HG03439 (cell line): ENCODE results near the gene MIGA2.

ENCODE experiments used
- ATAC-seq: cut with Tn5 transposase; IDR thresholded peaks from one replicate; pipeline ENCODE4 v1.9.1; 2021; ENCODE audit warnings: mild to moderate bottlenecking, moderate library complexity; ENCODE audit not compliant: unreplicated experiment

MIGA2 gene

DNA sequence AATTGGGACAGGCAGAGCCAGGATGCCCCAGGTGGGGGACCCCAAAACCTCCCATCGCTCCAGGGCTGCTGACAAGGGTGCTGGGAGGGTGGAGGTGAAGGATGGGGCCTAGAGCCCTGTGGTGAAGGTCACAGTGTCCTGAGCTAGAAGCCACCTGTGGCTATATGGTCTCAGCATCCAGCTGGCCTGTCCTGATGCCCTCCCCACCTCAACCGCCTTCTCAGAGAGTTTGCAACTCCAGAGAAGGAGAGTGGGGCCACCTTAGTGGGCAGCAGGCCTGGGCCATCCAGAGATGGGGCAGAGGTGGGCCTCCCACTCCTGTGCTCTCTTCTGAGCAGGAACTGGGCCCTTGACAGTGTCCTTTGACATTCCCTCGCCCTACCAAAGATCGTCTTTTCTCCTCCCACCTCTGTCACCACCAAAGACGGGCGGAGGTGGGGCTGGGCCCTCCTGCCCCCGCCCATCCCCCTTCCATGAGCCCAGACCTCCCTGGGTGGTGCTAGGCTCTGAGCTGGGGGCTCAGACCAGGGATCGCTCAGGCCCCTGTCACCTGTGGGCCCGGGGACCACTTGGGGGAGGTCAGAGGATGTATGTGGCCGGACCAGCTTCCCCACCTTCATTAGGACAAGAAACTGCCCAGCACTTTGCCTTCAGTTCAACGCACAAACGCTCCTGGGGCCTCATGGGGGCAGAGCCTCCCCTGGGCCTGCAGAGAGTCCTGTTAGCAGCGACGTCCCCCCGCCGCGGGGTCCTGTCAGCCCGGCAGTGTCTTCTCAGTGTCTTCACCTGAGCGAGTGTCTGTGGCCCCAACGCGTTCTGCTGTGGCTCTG, 34.5 kb downstream of the MIGA2 start:
- ATAC-seq, result no peak

DNA sequence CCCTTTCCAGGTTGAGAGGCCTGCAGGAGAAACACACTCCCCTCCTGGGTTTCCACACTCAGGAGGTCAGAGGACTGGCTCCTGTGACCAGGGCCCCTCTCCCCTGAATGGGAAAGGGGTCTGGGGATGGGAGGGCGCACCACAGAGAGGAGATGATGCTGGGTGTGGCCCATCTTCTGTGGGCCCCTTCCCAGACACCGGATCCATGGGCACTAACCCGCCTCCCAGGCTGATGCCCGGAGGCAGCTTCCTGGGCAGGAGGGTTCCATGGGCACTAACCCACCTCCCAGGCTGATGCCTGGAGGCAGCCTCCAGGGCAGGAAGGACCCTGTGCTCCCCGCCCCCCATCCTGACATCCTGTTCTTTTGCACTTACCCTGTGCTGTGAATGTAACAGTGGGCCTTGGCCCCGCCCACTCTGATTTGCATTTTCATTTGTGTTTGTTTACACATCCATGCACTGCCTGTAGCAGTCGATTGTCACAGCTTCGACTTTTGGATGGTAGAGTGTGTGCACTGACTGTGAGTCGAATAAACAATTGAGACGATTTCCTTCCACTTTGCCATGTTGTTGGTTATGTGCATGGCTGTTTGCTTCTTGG, 35.2 kb downstream of the MIGA2 start:
- ATAC-seq, result no peak

DNA sequence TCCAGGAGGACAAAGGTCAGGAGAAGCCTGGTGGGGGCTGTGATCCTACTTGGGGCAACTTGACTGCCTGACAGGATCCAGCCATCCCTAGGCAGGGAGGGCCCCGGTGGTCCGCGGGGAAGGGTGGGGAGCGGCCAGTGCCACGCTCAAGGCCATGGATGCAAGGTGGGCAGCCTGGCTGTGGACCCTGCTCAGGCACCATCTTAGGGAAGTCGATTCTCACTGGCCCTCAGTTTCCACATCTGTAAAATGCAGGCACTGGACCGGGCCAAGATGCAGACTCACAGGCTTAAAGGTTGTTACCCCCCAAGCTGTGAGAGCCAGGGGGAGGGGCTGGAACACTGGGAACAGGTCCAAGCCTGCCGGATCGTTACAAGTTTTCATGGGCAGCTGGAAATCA, 35.7 kb downstream of the MIGA2 start:
- no peak for ATAC-seq

DNA sequence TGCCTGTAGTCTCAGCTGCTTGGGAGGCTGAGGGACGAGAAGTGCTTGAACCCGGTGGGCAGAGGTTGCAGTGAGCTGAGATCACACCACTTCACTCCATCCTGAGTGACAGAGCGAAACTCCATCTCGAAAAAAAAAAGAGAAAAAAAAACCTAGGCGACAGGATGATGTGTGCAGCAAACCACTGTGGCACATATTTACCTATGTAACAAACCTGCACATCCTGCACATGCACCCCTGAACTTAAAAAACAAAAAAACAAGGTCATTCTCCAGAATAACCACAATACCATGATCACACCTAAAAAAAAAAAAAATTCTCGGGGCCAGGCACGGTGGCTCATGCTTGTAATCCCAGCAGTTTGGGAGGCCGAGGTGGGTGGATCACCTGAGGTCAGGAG, 37.0 kb downstream of the MIGA2 start:
- no peak for ATAC-seq

DNA sequence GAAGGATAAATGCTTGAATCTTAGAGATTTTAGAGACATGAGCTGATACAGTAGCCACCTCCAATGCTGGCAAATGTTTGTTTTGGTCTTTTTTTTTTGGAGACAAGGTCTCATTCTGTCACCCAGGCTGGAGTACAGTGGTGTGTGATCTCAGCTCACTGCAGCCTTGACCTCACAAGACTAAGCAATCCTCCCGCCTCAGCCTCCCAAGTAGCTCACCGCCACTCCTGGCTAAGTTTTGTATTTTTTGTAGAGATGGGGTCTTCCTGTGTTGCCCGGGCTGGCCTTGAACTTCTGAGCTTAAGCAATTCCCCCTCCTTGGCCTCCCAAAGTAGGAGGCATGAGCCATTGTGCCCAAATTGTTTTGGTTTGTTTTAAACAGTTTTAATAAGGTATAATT, 37.7 kb downstream of the MIGA2 start:
- ATAC-seq, result no peak

DNA sequence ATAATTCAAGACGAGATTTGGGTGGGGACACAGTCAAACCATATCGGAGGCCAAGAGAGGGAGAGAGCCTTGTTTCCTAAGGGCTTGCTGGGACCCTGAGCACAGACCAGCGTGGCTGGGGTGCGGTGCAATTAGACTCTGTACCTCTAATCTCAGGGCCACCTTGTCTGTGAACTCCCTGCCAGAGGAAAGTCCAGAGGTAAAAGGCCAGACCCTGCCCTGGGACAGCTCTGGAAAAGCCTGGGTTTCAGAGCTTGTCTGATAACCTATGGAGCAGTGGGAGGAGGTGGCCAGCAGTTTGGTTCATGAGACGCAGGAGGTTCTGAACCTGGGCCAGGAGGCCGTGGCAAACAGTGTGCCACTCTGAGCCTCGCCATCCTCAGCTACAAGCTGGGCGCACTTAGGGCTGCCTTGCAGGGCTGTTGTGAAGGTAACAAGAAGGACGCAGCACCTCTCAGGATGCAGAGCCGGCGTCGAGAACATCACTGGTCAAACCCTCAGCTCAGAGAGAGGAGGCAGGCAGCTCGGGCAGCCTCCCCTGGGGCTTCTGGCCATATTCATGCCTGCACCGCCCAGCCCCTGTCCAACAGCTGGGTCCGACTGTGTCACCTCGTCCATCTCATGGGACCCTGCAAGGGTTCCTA, 39.7 kb downstream of the MIGA2 start:
- no peak for ATAC-seq

DNA sequence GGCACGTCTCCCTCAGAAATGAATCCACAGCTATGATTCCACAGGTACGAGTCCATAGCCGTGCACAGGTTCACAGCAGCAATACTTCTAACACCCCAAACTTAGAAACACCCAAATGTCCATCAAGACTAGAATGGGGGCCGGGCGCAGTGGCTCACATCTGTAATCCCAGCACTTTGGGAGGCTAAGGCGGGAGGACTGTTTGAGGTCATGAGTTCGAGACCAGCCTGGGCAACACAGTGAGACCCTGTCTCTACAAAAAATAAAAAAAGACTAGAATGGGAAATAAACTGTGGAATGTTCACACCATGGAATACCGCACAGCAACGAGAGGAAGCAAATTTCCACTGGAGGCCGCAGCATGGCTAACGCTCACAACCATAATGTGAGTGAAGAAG, 40.2 kb downstream of the MIGA2 start:
- no peak for ATAC-seq

DNA sequence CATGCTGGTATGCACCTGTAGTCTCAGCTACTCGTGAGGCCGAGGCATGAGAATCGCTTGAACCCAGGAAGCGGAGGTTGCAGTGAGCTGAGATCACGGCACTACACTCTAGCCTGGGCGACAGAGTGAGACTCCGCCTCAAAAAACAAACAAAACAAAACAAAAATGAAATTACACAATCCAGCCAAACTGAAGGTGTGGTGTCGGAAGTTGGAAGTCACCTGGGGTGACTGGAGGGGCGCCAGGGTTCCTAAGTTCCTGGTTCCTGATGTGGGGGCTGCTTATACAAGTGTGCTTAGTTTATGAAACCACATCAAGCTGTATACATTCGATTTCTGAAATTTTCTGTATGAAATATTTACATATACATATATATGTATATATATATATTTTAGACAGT, 40.8 kb downstream of the MIGA2 start:
- ATAC-seq, result no peak

DNA sequence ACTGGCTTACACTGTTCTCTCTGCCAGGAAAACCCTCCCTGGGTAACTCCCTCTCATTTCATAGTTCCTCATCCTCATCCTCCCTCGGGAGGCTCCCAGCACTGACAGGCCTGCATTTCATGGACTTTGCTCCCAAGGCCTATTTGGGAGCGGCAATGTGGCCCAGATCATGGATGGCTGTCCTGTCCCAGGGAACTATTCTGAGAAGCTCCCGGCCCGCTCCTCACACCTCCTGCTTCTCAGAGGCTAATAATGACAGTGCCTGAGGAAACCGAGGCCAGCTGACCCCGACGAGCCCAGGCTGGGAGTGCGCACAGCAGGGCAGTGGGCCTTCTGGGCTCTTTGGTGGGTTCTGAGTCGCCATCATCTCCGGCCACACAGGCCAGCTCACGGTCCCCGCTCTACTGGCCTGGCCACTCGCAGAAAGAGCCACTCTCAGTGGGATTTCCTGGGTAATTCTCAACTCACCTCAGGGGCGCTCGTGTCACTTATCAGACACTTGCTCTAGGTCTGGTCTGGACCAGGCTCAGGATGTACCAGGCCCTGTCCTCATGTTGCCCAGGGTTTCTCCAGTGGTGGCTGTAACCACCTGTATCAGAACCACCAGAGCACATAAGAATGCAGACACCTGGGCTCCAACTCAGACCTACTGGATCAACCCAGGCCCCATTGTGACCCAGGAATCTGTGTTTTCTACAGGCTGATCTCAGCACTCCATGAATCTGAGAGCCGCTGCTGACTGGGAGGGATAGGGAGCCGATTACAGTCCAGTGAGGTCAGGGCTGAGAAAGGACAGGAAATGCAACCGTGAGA, 42.5 kb downstream of the MIGA2 start:
- ATAC-seq, result no peak

DNA sequence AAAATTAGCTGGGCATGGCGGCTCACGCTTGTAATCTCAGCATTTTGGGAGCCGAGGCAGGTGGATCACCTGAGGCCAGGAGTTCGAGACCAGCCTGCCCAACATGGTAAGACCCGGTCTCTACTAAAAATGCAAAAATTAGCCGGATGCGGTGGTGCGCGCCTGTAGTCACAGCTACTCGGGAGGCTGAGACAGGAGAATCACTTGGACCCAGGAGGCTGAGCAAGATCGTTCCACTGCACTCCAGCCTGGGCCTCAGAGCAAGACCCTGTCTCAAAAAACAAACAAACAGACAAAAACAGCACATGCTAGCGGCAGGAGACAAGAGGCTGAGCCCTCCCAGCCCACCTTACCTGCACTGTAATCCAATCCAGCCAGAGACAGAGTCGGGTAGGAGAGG, 43.4 kb downstream of the MIGA2 start:
- ATAC-seq, result no peak

DNA sequence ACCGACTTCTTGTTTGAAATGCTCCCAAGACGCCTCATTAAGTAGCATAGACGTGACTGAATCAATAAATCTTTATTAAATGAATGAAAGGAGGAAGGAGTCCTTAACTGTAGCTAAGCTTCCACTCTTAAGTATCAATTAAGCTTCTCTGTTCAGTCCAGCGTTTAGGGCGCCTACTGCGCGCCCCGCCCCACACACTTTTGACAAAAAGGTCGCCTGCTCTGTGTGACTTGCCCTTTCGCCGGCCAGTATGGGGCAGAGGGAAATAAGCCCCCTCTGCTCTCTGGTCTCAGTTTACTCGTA, 43.8 kb downstream of the MIGA2 start:
- ATAC-seq, result no peak

DNA sequence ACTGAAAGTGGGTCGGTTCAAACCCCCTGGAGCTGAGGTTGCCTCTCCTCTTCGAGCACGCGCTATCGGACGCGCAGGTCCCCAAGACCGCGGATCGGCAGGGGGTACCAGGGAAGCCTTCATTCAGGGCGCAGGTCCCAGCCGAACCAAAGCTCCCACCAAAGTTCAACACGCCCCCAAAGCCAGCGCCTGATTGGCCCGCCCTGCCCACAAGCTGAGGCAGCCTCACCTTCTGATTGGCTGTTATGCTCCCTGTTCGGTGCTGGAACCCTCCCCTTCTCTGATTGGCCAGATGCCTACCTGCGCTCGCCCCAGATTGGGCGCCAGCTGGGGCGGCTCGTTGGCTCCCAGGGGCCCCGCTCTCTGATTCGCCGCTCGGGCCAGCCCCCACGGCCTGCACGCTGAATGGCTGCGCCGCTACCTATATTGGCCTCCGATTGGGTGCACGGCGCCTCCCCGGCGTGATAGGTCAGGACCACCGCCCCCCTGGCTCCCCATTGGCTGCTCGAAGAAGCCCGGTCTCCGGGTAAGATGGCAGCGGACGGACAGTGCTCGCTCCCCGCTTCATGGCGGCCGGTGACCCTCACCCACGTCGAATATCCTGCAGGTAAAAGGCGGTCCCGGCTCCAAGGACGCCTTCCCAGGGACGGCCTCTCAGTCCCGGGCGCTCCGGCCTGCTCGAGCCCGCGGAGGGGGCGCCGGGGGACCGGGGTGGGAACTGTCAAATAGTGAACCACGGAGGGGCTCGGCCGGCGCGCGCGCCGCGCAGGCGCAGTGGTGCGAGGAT, 44.4 kb downstream of the MIGA2 start, which contains the start of gene DOLPP1:
TSS of gene DOLPP1 (plus strand) at position 511 of the 787 bp plus-strand sequence. CDS start at position 532, 21 bp downstream.
- peak; percentile 91 for ATAC-seq

DNA sequence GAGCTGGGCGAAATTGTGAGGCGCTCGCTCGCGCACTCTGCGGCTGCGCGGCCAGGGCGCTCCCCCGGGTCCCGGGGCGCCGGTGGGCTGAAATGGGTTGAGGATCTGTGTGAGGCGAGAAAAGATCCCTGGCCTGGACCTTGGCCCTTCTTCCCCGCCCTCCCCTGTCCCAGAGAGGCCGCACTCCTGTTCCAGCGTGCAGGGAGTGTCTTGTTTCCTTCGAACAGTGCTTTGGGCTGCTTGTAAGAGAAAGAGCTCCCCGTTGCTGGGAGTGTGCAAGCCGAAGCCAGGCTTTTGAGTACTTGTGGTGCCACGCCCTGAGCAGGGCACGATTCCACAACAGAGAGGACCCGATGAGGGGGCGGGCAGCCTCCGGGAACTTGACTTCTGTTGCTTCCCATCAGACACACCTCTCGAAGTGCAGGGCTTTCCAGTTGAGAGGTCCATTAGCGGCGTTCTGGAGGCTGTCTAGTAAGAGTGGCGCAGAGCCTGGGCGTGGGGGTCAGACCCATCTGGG, 45.0 kb downstream of the MIGA2 start:
- no peak for ATAC-seq

DNA sequence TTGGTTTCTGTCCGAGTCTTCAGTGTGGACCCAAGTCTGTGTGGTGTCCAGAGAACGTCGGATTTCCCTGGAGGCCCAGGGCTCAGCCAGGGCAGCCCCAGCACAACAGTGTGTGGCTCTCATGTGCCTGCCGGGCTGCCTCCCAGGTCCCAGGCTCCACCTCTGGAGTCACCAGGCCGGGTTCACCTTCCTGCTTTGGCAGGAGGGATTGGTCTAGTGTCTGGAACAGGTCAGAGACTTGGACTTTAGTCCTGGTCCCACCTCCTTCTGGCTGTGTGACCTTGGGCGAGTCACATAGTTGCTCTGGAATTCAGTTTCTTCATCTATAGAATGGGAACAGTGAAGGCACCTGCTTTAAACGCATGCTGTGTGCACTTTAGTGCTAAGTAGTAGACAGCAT, 47.7 kb downstream of the MIGA2 start:
- ATAC-seq, result no peak

DNA sequence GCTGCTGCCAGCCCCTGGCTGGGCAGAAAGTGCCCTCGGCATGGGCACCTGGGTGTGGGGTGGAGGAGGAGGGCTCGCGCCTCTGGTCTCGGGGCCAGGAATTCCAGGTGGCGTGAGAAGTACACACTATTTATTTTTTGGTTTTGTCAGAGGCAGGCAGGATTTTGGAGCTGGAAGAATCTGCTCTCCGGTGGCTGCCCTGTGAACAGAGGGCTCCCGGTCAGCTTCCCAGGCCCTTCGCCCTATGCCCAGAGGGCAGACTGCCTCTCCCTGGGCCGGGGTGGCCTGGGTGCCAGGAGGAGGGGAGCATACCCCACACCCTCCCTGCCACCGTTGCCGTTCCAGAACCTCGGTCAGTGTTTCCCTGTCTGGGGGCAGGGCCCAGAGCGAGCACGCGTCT, 52.8 kb downstream of the MIGA2 start:
- ATAC-seq, result no peak

DNA sequence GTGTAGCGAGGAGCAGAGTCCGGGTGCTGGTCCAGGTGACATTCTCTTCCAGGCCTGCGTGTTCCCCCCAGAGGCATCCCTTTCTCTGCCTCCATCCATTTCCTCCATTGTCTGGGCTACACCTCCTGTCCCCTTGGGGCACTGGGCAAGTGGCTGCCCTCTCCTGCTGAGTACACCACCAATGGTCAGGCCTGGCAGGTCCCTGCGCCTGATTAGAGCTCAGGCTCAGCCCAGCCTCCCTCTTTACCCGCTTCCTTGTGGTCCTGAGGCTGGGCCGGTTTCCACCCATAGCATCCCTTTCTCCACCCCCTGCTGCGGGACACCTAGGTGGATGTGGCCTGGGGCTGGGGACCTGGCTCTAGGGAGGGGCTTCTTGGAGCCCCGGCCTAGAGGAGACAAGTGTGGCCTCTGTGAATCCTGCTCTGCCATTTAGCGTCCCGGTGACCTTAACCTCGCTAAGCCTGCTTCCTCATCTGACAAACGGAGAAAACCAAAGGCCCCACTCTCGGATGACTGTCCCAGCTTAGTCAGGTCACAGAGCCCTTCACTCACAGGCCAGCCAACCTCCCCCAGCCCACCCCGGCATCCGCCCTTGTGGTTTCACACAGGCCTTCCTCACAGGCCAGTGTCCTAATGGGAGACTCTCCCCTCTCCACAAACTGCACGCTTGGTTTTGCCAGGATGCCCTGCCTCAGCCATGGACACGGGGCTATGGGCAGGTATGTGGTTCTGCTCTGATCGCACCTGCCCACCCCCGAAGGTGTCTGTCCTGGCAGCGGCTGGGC, 57.4 kb downstream of the MIGA2 start:
- no peak for ATAC-seq

DNA sequence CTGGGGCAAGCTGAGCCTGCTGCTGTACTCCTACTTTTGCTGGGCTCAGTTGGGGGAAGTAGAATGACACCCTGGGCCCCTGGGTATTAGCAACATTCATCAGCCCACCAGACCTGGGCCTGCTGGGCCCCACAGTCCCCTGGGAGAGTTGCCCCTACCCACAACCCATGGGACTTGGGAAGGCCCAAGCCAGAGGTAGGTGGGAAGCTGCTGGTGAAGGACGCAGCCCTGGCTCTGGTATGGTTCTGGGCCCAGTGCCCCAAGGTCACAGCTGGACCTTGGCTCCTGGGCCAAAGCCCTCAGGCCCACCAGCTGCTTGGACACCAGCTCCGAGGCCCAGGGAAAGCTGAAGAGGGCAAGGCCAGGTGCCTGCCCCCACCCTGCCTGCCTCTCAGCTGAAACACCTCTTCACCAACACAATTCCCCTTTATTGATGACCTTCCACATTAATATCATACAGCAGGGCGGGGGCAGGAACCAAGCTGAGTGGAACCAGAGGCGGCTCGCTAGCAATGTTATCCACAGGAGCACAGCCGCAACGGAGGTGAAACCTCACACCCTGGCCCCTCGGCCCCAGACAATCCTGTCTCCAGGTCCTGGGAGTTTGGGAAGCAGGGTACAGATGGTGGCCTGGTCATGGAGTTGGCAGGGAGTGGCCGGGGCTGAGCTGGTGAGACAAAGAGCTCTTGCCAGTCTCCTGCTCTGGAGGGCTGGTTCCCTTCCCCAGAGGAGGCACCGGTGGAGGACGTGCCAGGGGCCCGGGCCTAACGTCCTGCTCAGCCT, 58.2 kb downstream of the MIGA2 start:
- ATAC-seq, result no peak

DNA sequence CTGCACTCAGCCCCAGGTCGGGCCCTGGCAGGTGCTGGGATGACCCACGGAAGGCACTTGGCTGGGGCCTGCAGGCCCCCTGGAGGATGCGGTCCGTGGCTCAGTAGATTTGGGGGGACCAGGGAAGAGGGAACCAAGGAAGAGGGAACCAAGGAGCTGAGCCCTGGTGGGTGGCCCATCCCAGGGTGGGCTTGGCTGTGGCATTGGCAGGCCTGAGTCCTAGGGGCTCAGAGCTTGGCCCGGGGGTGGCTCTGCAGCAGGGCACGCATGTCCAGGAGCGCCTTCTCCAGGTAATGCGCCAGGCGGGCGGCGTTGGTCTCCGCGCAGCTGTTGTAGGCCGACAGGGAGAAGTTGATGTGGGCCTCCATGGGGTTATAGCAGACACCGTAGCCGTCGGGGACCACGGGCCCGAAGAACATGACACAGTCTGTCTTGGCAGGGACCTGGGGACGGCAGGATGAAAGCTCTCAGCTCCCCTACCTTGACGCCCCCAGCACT, 58.8 kb downstream of the MIGA2 start:
- ATAC-seq, result no peak

DNA sequence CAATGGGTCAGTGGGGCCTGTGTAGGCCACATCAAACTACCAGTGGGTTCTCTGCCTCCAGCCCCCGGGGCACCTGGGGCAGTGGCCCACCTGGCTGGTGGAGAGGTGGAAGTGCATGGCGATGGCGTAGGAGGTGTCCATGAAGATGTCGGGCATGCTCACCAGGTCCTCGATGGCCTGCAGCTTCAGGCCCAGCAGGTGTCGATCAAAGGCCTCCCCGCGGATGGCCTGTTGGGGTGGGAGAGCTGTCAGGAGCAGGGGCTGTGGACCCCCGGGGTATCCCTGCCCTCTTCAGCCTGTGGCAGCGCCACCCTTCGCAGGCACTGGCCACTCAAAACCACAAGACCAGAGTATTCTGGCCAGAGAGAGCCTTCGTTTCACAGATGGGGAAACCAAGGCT, 59.5 kb downstream of the MIGA2 start:
- no peak for ATAC-seq
